ENCODE data around the gene PTPN9. TPM values are rescaled to one million over a fixed set of nuclear protein-coding genes. Genes with fewer than 3 reads are reported as not detected.
"Not testable (repeated sequence)": the region's sequence is repeated elsewhere in the genome, so short reads cannot be mapped to it uniquely, and the experiment has no call there.

PTPN9 gene
- total and polyA plus RNA-seq, 2 donors (not counting 1 experiment from before 2014, with no cell fraction given), result 11.8 to 15.5 TPM

DNA sequence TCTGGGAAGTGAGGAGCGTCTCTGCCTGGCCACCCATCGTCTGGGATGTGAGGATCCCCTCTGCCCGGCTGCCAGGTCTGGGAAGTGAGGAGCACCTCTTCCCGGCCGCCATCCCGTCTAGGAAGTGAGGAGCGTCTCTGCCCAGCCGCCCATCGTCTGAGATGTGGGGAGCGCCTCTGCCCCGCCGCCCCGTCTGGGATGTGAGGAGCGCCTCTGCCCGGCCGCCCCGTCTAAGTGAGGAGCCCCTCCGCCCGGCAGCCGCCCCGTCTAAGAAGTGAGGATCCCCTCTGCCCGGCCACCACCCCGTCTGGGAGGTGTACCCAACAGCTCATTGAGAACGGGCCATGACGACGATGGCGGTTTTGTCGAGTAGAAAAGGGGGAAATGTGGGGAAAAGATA lies 20.2 kb downstream of the PTPN9 start:
- 100% methylated on average over 1 of the region's 28 CpGs for WGBS (ENCODE audit: insufficient coverage)
- H4K20me1 ChIP-seq (ENCODE audit: control insufficient read depth, insufficient read depth, low read length, poor library complexity, severe bottlenecking); H3K27ac Mint-ChIP-seq; H3K27ac ChIP-seq (ENCODE audit: low read length in 2 of 2); H3K4me3 Mint-ChIP-seq; ATAC-seq (ENCODE audit: low read depth); H3K27me3 ChIP-seq (replicated peaks in 1 of 4; ENCODE audit: control extremely low read depth in 1 of 4, control insufficient read depth in 3 of 4, insufficient read depth in 4 of 4, low read length in 3 of 4); H3K4me1 ChIP-seq (ENCODE audit: control insufficient read depth in 2 of 2, insufficient read depth in 2 of 2, low read length in 2 of 2); H3K27me3 Mint-ChIP-seq; H3K4me2 ChIP-seq (replicated peaks; ENCODE audit: low read depth, low read length, poor library complexity, severe bottlenecking); H3K4me3 ChIP-seq (ENCODE audit: control extremely low read depth in 1 of 5, extremely low read depth in 1 of 5, insufficient read depth in 1 of 5, low read depth in 2 of 5, low read length in 4 of 5); DNase-seq; H3K9me3 ChIP-seq (ENCODE audit: control extremely low read depth in 1 of 3, control insufficient read depth in 2 of 3, insufficient read depth in 1 of 3, low read length in 2 of 3); CTCF ChIA-PET; POLR2A ChIA-PET; H3K9me3 Mint-ChIP-seq (ENCODE audit: insufficient read depth); H3K36me3 ChIP-seq (replicated peaks in 1 of 2; ENCODE audit: control extremely low read depth in 1 of 2, control insufficient read depth in 1 of 2, extremely low read depth in 1 of 2, insufficient read depth in 2 of 2, low read length in 1 of 2); H3K9ac ChIP-seq (ENCODE audit: low read length); intact Hi-C loops (cut with micrococcal nuclease); H2AFZ ChIP-seq (ENCODE audit: insufficient read depth, low read depth, low read length, poor library complexity, severe bottlenecking); H3K4me1 Mint-ChIP-seq: not testable (repeated sequence)
- peaks cover 23% of the 10 kb centered on the region for H3K79me2 ChIP-seq (ENCODE audit: control insufficient read depth, insufficient read depth, low read length)

- Histone ChIP-seq H2AFZ (ENCODE audit: insufficient read depth, low read depth, low read length, poor library complexity, severe bottlenecking) (no peak overlapping the region), H3K79me2 (ENCODE audit: control insufficient read depth, insufficient read depth, low read length) (peaks cover 43% of the 10 kb centered on the region), H3K4me1 (ENCODE audit: control insufficient read depth in 2 of 2, insufficient read depth in 2 of 2, low read length in 2 of 2) (no peaks in the 10 kb centered on the region), H3K36me3 (replicated peaks in 1 of 2; ENCODE audit: control extremely low read depth in 1 of 2, control insufficient read depth in 1 of 2, extremely low read depth in 1 of 2, insufficient read depth in 2 of 2, low read length in 1 of 2) (no peaks in the 10 kb centered on the region), H3K4me3 (ENCODE audit: control extremely low read depth in 1 of 5, extremely low read depth in 1 of 5, insufficient read depth in 1 of 5, low read depth in 2 of 5, low read length in 4 of 5) (no peak overlapping the region), H3K27me3 (replicated peaks in 1 of 4; ENCODE audit: control extremely low read depth in 1 of 4, control insufficient read depth in 3 of 4, insufficient read depth in 4 of 4, low read length in 3 of 4) (no peaks in the 10 kb centered on the region), H3K9ac (ENCODE audit: low read length) (no peak overlapping the region), H4K20me1 (ENCODE audit: control insufficient read depth, insufficient read depth, low read length, poor library complexity, severe bottlenecking) (no peaks in the 10 kb centered on the region), H3K9me3 (ENCODE audit: control extremely low read depth in 1 of 3, control insufficient read depth in 2 of 3, insufficient read depth in 1 of 3, low read length in 2 of 3) (no peaks in the 10 kb centered on the region), H3K27ac (ENCODE audit: low read length in 2 of 2) (no peak overlapping the region), H3K4me2 (replicated peaks; ENCODE audit: low read depth, low read length, poor library complexity, severe bottlenecking) (no peak overlapping the region)
- CTCF ChIA-PET, result no interaction called here
- no peaks in the 10 kb centered on the region for H3K9me3 Mint-ChIP-seq (ENCODE audit: insufficient read depth)
- ATAC-seq (ENCODE audit: low read depth) (no peak), DNase-seq (no peak)
- no peaks in the 10 kb centered on the region for H3K27me3 Mint-ChIP-seq
- POLR2A ChIA-PET, result no interaction called here
- intact Hi-C loops (cut with micrococcal nuclease), result no loop called here
- H3K27ac Mint-ChIP-seq, result no peak overlapping the region
- TF ChIP-seq CTCF (IDR thresholded peaks at IDR 0.05), result no peak
- no peak overlapping the region for H3K4me3 Mint-ChIP-seq
- H3K4me1 Mint-ChIP-seq, result no peaks in the 10 kb centered on the region
Observed at GRCh38 chr15:75554717-75555116, 24.4 kb downstream of the PTPN9 start.

All from B cell (primary cell).